ENCODE data around the gene PPP1R1B.
A peak's percentile ranks its signal among the peaks of the same experiment; 100 is the strongest.
"Not testable (repeated sequence)": the region's sequence is repeated elsewhere in the genome, so short reads cannot be mapped to it uniquely, and the experiment has no call there.

The PPP1R1B gene

GRCh38 chr17:39626171-39627046 lies at the start of gene PPP1R1B:
Gene PPP1R1B (plus strand): TSS chr17:39626952. CDS start chr17:39627393, 441 bp downstream.
- Histone ChIP-seq H3K4me3 (ENCODE audit: low read depth in 1 of 2, low read length in 2 of 2) (peak within 1 kb of the TSS; percentile 58 to 81), H3K27me3 (ENCODE audit: control insufficient read depth in 1 of 2, insufficient read depth in 2 of 2, low read length in 2 of 2) (peaks cover 2 to 4% of the 10 kb centered on the region in 2 donors), H3K27ac (ENCODE audit: low read depth, low read length) (peak within 1 kb of the TSS; percentile 76), H3K9ac (ENCODE audit: low read depth in 1 of 2, low read length in 2 of 2) (peak within 1 kb of the TSS; percentile 75 to 82), H3K4me1 (ENCODE audit: control insufficient read depth in 1 of 2, insufficient read depth in 2 of 2, low read length in 2 of 2) (peaks cover 51 to 54% of the 10 kb centered on the region in 2 donors), H3K9me3 (ENCODE audit: control insufficient read depth in 1 of 2, low read length in 2 of 2) (no peaks in the 10 kb centered on the region), H3K36me3 (ENCODE audit: control insufficient read depth in 1 of 2, insufficient read depth in 2 of 2, low read length in 2 of 2) (no peaks in the 10 kb centered on the region)

GRCh38 chr17:39578272-39578671 lies 48.5 kb upstream of the PPP1R1B start:
- Histone ChIP-seq H3K27me3 (ENCODE audit: control insufficient read depth in 1 of 2, insufficient read depth in 2 of 2, low read length in 2 of 2) (no peaks in the 10 kb centered on the region), H3K4me3 (ENCODE audit: low read depth in 1 of 2, low read length in 2 of 2) (no peak overlapping the region), H3K9ac (ENCODE audit: low read depth in 1 of 2, low read length in 2 of 2) (no peak overlapping the region), H3K9me3 (ENCODE audit: control insufficient read depth in 1 of 2, low read length in 2 of 2) (no peaks in the 10 kb centered on the region), H3K4me1 (ENCODE audit: control insufficient read depth in 1 of 2, insufficient read depth in 2 of 2, low read length in 2 of 2) (peaks cover 4 to 6% of the 10 kb centered on the region in 2 donors), H3K27ac (ENCODE audit: low read depth, low read length) (no peak overlapping the region), H3K36me3 (ENCODE audit: control insufficient read depth in 1 of 2, insufficient read depth in 2 of 2, low read length in 2 of 2) (no peaks in the 10 kb centered on the region)

GRCh38 chr17:39579318-39580081 lies 47.3 kb upstream of the PPP1R1B start:
- Histone ChIP-seq H3K4me1 (ENCODE audit: control insufficient read depth in 1 of 2, insufficient read depth in 2 of 2, low read length in 2 of 2) (peaks cover 0 to 4% of the 10 kb centered on the region in 2 donors), H3K27ac (ENCODE audit: low read depth, low read length) (no peak overlapping the region), H3K36me3 (ENCODE audit: control insufficient read depth in 1 of 2, insufficient read depth in 2 of 2, low read length in 2 of 2) (no peaks in the 10 kb centered on the region), H3K9me3 (ENCODE audit: control insufficient read depth in 1 of 2, low read length in 2 of 2) (no peaks in the 10 kb centered on the region), H3K9ac (ENCODE audit: low read depth in 1 of 2, low read length in 2 of 2) (no peak overlapping the region), H3K27me3 (ENCODE audit: control insufficient read depth in 1 of 2, insufficient read depth in 2 of 2, low read length in 2 of 2) (no peaks in the 10 kb centered on the region), H3K4me3 (ENCODE audit: low read depth in 1 of 2, low read length in 2 of 2) (no peak overlapping the region)

GRCh38 chr17:39580082-39580468 lies 46.7 kb upstream of the PPP1R1B start:
- H3K4me1 ChIP-seq (ENCODE audit: control insufficient read depth in 1 of 2, insufficient read depth in 2 of 2, low read length in 2 of 2): no peaks in the 10 kb centered on the region
- no peaks in the 10 kb centered on the region for H3K27me3 ChIP-seq (ENCODE audit: control insufficient read depth in 1 of 2, insufficient read depth in 2 of 2, low read length in 2 of 2)
- no peak overlapping the region for H3K9ac ChIP-seq (ENCODE audit: low read depth in 1 of 2, low read length in 2 of 2)
- H3K36me3 ChIP-seq (ENCODE audit: control insufficient read depth in 1 of 2, insufficient read depth in 2 of 2, low read length in 2 of 2): no peaks in the 10 kb centered on the region
- H3K27ac ChIP-seq (ENCODE audit: low read depth, low read length): no peak overlapping the region
- no peaks in the 10 kb centered on the region for H3K9me3 ChIP-seq (ENCODE audit: control insufficient read depth in 1 of 2, low read length in 2 of 2)
- H3K4me3 ChIP-seq (ENCODE audit: low read depth in 1 of 2, low read length in 2 of 2): no peak overlapping the region

- no peak overlapping the region for H3K4me3 ChIP-seq (ENCODE audit: low read depth in 1 of 2, low read length in 2 of 2)
- no peaks in the 10 kb centered on the region for H3K9me3 ChIP-seq (ENCODE audit: control insufficient read depth in 1 of 2, low read length in 2 of 2)
These were observed 45.5 kb upstream of the PPP1R1B start for GRCh38 chr17:39581071-39581758.

GRCh38 chr17:39581759-39582085 lies 45.0 kb upstream of the PPP1R1B start:
- no peaks in the 10 kb centered on the region for H3K36me3 ChIP-seq (ENCODE audit: control insufficient read depth in 1 of 2, insufficient read depth in 2 of 2, low read length in 2 of 2)
- no peak overlapping the region for H3K27ac ChIP-seq (ENCODE audit: low read depth, low read length)
- no peak overlapping the region for H3K4me3 ChIP-seq (ENCODE audit: low read depth in 1 of 2, low read length in 2 of 2)
- no peaks in the 10 kb centered on the region for H3K9me3 ChIP-seq (ENCODE audit: control insufficient read depth in 1 of 2, low read length in 2 of 2)
- H3K27me3 ChIP-seq (ENCODE audit: control insufficient read depth in 1 of 2, insufficient read depth in 2 of 2, low read length in 2 of 2): no peaks in the 10 kb centered on the region
- H3K4me1 ChIP-seq (ENCODE audit: control insufficient read depth in 1 of 2, insufficient read depth in 2 of 2, low read length in 2 of 2): no peaks in the 10 kb centered on the region
- H3K9ac ChIP-seq (ENCODE audit: low read depth in 1 of 2, low read length in 2 of 2): no peak overlapping the region

More at GRCh38 chr17:39581071-39581758, 45.5 kb upstream of the PPP1R1B start:
- no peaks in the 10 kb centered on the region for H3K27me3 ChIP-seq (ENCODE audit: control insufficient read depth in 1 of 2, insufficient read depth in 2 of 2, low read length in 2 of 2)
- H3K9ac ChIP-seq (ENCODE audit: low read depth in 1 of 2, low read length in 2 of 2): no peak overlapping the region
- H3K4me1 ChIP-seq (ENCODE audit: control insufficient read depth in 1 of 2, insufficient read depth in 2 of 2, low read length in 2 of 2): no peaks in the 10 kb centered on the region
- H3K27ac ChIP-seq (ENCODE audit: low read depth, low read length): no peak overlapping the region
- H3K36me3 ChIP-seq (ENCODE audit: control insufficient read depth in 1 of 2, insufficient read depth in 2 of 2, low read length in 2 of 2): no peaks in the 10 kb centered on the region

GRCh38 chr17:39582658-39583057 lies 44.1 kb upstream of the PPP1R1B start:
- Histone ChIP-seq H3K4me1 (ENCODE audit: control insufficient read depth in 1 of 2, insufficient read depth in 2 of 2, low read length in 2 of 2) (no peaks in the 10 kb centered on the region), H3K9ac (ENCODE audit: low read depth in 1 of 2, low read length in 2 of 2) (no peak overlapping the region), H3K27ac (ENCODE audit: low read depth, low read length) (no peak overlapping the region), H3K27me3 (ENCODE audit: control insufficient read depth in 1 of 2, insufficient read depth in 2 of 2, low read length in 2 of 2) (no peaks in the 10 kb centered on the region), H3K9me3 (ENCODE audit: control insufficient read depth in 1 of 2, low read length in 2 of 2) (no peaks in the 10 kb centered on the region), H3K36me3 (ENCODE audit: control insufficient read depth in 1 of 2, insufficient read depth in 2 of 2, low read length in 2 of 2) (no peaks in the 10 kb centered on the region), H3K4me3 (ENCODE audit: low read depth in 1 of 2, low read length in 2 of 2) (no peak overlapping the region)

GRCh38 chr17:39590180-39590579 lies 36.6 kb upstream of the PPP1R1B start:
- H3K9ac ChIP-seq (ENCODE audit: low read depth in 1 of 2, low read length in 2 of 2); H3K27ac ChIP-seq (ENCODE audit: low read depth, low read length); H3K36me3 ChIP-seq (ENCODE audit: control insufficient read depth in 1 of 2, insufficient read depth in 2 of 2, low read length in 2 of 2); H3K9me3 ChIP-seq (ENCODE audit: control insufficient read depth in 1 of 2, low read length in 2 of 2); H3K4me3 ChIP-seq (ENCODE audit: low read depth in 1 of 2, low read length in 2 of 2); H3K4me1 ChIP-seq (ENCODE audit: control insufficient read depth in 1 of 2, insufficient read depth in 2 of 2, low read length in 2 of 2): not testable (repeated sequence)
- H3K27me3 ChIP-seq (ENCODE audit: control insufficient read depth in 1 of 2, insufficient read depth in 2 of 2, low read length in 2 of 2): peaks cover 7 to 10% of the 10 kb centered on the region in 2 donors

- no peak overlapping the region for H3K27ac ChIP-seq (ENCODE audit: low read depth, low read length)
- peaks cover 27 to 28% of the 10 kb centered on the region in 2 donors for H3K27me3 ChIP-seq (ENCODE audit: control insufficient read depth in 1 of 2, insufficient read depth in 2 of 2, low read length in 2 of 2)
- H3K36me3 ChIP-seq (ENCODE audit: control insufficient read depth in 1 of 2, insufficient read depth in 2 of 2, low read length in 2 of 2): no peaks in the 10 kb centered on the region
- H3K9me3 ChIP-seq (ENCODE audit: control insufficient read depth in 1 of 2, low read length in 2 of 2): no peaks in the 10 kb centered on the region
- no peak overlapping the region for H3K4me3 ChIP-seq (ENCODE audit: low read depth in 1 of 2, low read length in 2 of 2)
- no peak overlapping the region for H3K9ac ChIP-seq (ENCODE audit: low read depth in 1 of 2, low read length in 2 of 2)
- H3K4me1 ChIP-seq (ENCODE audit: control insufficient read depth in 1 of 2, insufficient read depth in 2 of 2, low read length in 2 of 2): no peaks in the 10 kb centered on the region
These were observed 34.5 kb upstream of the PPP1R1B start for GRCh38 chr17:39591958-39592954.

Measured in duodenal mucosa (tissue), 2 donors.